Measurements from ENCODE around the gene OR6C75. TPM values are rescaled to one million over a fixed set of nuclear protein-coding genes. Genes with fewer than 3 reads are reported as not detected.

Gene OR6C75
- total RNA-seq, 1 donor from 2014 or later: not detected

GRCh38 chr12:55392032-55392795 lies 29.4 kb downstream of the OR6C75 start:
- no peak for FAIRE-seq

GRCh38 chr12:55396326-55396725 lies 33.6 kb downstream of the OR6C75 start:
- H3K4me1 Mint-ChIP-seq (ENCODE audit: low read depth, unreplicated experiment): peaks cover 8% of the 10 kb centered on the region

More at GRCh38 chr12:55392032-55392795, 29.4 kb downstream of the OR6C75 start:
- no peaks in the 10 kb centered on the region for H3K36me3 ChIP-seq (ENCODE audit: insufficient read depth, low read length)
- no peak overlapping the region for H2AFZ ChIP-seq (ENCODE audit: low read depth, low read length)
- no peak for TF ChIP-seq EZH2 (IDR thresholded peaks at IDR 0.05; ENCODE audit: insufficient read depth, low read length)
- TF ChIP-seq, protein P1, sequence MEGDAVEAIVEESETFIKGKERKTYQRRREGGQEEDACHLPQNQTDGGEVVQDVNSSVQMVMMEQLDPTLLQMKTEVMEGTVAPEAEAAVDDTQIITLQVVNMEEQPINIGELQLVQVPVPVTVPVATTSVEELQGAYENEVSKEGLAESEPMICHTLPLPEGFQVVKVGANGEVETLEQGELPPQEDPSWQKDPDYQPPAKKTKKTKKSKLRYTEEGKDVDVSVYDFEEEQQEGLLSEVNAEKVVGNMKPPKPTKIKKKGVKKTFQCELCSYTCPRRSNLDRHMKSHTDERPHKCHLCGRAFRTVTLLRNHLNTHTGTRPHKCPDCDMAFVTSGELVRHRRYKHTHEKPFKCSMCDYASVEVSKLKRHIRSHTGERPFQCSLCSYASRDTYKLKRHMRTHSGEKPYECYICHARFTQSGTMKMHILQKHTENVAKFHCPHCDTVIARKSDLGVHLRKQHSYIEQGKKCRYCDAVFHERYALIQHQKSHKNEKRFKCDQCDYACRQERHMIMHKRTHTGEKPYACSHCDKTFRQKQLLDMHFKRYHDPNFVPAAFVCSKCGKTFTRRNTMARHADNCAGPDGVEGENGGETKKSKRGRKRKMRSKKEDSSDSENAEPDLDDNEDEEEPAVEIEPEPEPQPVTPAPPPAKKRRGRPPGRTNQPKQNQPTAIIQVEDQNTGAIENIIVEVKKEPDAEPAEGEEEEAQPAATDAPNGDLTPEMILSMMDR (IDR thresholded peaks at IDR 0.05; ENCODE audit: insufficient read depth, low read depth, low read length): no peak
- no peaks in the 10 kb centered on the region for H3K36me3 Mint-ChIP-seq (ENCODE audit: low read depth, unreplicated experiment)
- H3K79me2 ChIP-seq (ENCODE audit: insufficient read depth, low read length): no peaks in the 10 kb centered on the region
- H3K9me3 Mint-ChIP-seq (ENCODE audit: unreplicated experiment): no peaks in the 10 kb centered on the region
- no peak overlapping the region for H3K4me2 ChIP-seq (ENCODE audit: low read length)
- no peaks in the 10 kb centered on the region for H3K27me3 ChIP-seq (ENCODE audit: insufficient read depth, low read length)
- H3K27ac Mint-ChIP-seq (ENCODE audit: unreplicated experiment): no peak overlapping the region
- no peaks in the 10 kb centered on the region for H3K27me3 Mint-ChIP-seq (ENCODE audit: low read depth, unreplicated experiment)
- no peak overlapping the region for H3K4me3 ChIP-seq (ENCODE audit: insufficient read depth, low read depth, low read length)
- no peak overlapping the region for H3K27ac ChIP-seq (ENCODE audit: low read depth, low read length)
- H3K4me3 Mint-ChIP-seq (ENCODE audit: unreplicated experiment): no peak overlapping the region
- DNase-seq (ENCODE audit: low read depth): no peak
- no peaks in the 10 kb centered on the region for H3K4me1 ChIP-seq (ENCODE audit: insufficient read depth, low read length)
- H3K9ac ChIP-seq (ENCODE audit: low read length): no peak overlapping the region
- H4K20me1 ChIP-seq (ENCODE audit: insufficient read depth, low read length): no peaks in the 10 kb centered on the region
- peaks cover 8% of the 10 kb centered on the region for H3K4me1 Mint-ChIP-seq (ENCODE audit: low read depth, unreplicated experiment)
- no peaks in the 10 kb centered on the region for H3K9me3 ChIP-seq (ENCODE audit: insufficient read depth, low read depth, low read length)

GRCh38 chr12:55400229-55400628 lies 37.5 kb downstream of the OR6C75 start, which contains the start of gene OR6C65:
OR6C65 (plus strand) TSS chr12:55400529; CDS start chr12:55400529, 0 bp downstream.
- Histone ChIP-seq H3K27me3 (ENCODE audit: insufficient read depth, low read length) (no peaks in the 10 kb centered on the region), H3K36me3 (ENCODE audit: insufficient read depth, low read length) (no peaks in the 10 kb centered on the region), H3K9ac (ENCODE audit: low read length) (no peak within 1 kb of the TSS), H3K4me3 (ENCODE audit: insufficient read depth, low read depth, low read length) (no peak within 1 kb of the TSS), H3K79me2 (ENCODE audit: insufficient read depth, low read length) (no peaks in the 10 kb centered on the region), H2AFZ (ENCODE audit: low read depth, low read length) (no peak within 1 kb of the TSS), H3K27ac (ENCODE audit: low read depth, low read length) (no peak within 1 kb of the TSS), H4K20me1 (ENCODE audit: insufficient read depth, low read length) (no peaks in the 10 kb centered on the region), H3K4me2 (ENCODE audit: low read length) (no peak within 1 kb of the TSS), H3K9me3 (ENCODE audit: insufficient read depth, low read depth, low read length) (no peaks in the 10 kb centered on the region), H3K4me1 (ENCODE audit: insufficient read depth, low read length) (no peaks in the 10 kb centered on the region)
- no peaks in the 10 kb centered on the region for H3K36me3 Mint-ChIP-seq (ENCODE audit: low read depth, unreplicated experiment)
- no peaks in the 10 kb centered on the region for H3K9me3 Mint-ChIP-seq (ENCODE audit: unreplicated experiment)
- H3K4me3 Mint-ChIP-seq (ENCODE audit: unreplicated experiment): no peak within 1 kb of the TSS
- no peak within 1 kb of the TSS for H3K27ac Mint-ChIP-seq (ENCODE audit: unreplicated experiment)
- H3K4me1 Mint-ChIP-seq (ENCODE audit: low read depth, unreplicated experiment): peaks cover 8% of the 10 kb centered on the region
- DNase-seq (ENCODE audit: low read depth): no peak
- H3K27me3 Mint-ChIP-seq (ENCODE audit: low read depth, unreplicated experiment): no peaks in the 10 kb centered on the region
- no peak for TF ChIP-seq EZH2 (IDR thresholded peaks at IDR 0.05; ENCODE audit: insufficient read depth, low read length)
- TF ChIP-seq, protein P1 (IDR thresholded peaks at IDR 0.05; ENCODE audit: insufficient read depth, low read depth, low read length): no peak
- FAIRE-seq: no peak

More at GRCh38 chr12:55396326-55396725, 33.6 kb downstream of the OR6C75 start:
- Mint-ChIP-seq H3K36me3 (ENCODE audit: low read depth, unreplicated experiment) (no peaks in the 10 kb centered on the region), H3K27ac (ENCODE audit: unreplicated experiment) (peak overlapping the region; percentile 59), H3K27me3 (ENCODE audit: low read depth, unreplicated experiment) (no peaks in the 10 kb centered on the region), H3K9me3 (ENCODE audit: unreplicated experiment) (no peaks in the 10 kb centered on the region), H3K4me3 (ENCODE audit: unreplicated experiment) (no peak overlapping the region)
- Histone ChIP-seq H2AFZ (ENCODE audit: low read depth, low read length) (no peak overlapping the region), H3K9ac (ENCODE audit: low read length) (no peak overlapping the region), H3K27ac (ENCODE audit: low read depth, low read length) (no peak overlapping the region), H3K79me2 (ENCODE audit: insufficient read depth, low read length) (no peaks in the 10 kb centered on the region), H3K27me3 (ENCODE audit: insufficient read depth, low read length) (no peaks in the 10 kb centered on the region), H3K4me2 (ENCODE audit: low read length) (no peak overlapping the region), H3K36me3 (ENCODE audit: insufficient read depth, low read length) (no peaks in the 10 kb centered on the region), H3K4me1 (ENCODE audit: insufficient read depth, low read length) (no peaks in the 10 kb centered on the region), H4K20me1 (ENCODE audit: insufficient read depth, low read length) (no peaks in the 10 kb centered on the region), H3K4me3 (ENCODE audit: insufficient read depth, low read depth, low read length) (no peak overlapping the region), H3K9me3 (ENCODE audit: insufficient read depth, low read depth, low read length) (no peaks in the 10 kb centered on the region)
- no peak for TF ChIP-seq EZH2 (IDR thresholded peaks at IDR 0.05; ENCODE audit: insufficient read depth, low read length)
- DNase-seq (ENCODE audit: low read depth) (no peak), FAIRE-seq (no peak)

Data from astrocyte (in vitro differentiated cells and primary cell).